ENCODE measurements around the gene NGEF.

The NGEF gene

GRCh38 chr2:232835687-232836208 lies 177.3 kb downstream of the NGEF start:
- no peak for TF ChIP-seq CTCF (IDR thresholded peaks at IDR 0.05)

- no peak for TF ChIP-seq CTCF (IDR thresholded peaks at IDR 0.05)
Measured at GRCh38 chr2:232833830-232834229, 179.2 kb downstream of the NGEF start.

GRCh38 chr2:232831496-232831895 lies 181.6 kb downstream of the NGEF start:
- no peak for TF ChIP-seq CTCF (IDR thresholded peaks at IDR 0.05)

- TF ChIP-seq CTCF (IDR thresholded peaks at IDR 0.05): no peak
Measured at GRCh38 chr2:232829988-232830387, 183.1 kb downstream of the NGEF start.

All from LNCAP (cell line).